NOMO-1 (cell line): ENCODE data around the gene TMEM31.
A peak's percentile ranks its signal among the peaks of the same experiment; 100 is the strongest.
"Not testable (repeated sequence)": the region's sequence is repeated elsewhere in the genome, so short reads cannot be mapped to it uniquely, and the experiment has no call there.

ENCODE experiments used
- DNase-seq, 2 experiments: peaks; one replicate each; lab custom pipeline; 2025; ENCODE audit not compliant: unreplicated experiment in 2 of 2; lab: John Stamatoyannopoulos, UW

The TMEM31 gene

DNA sequence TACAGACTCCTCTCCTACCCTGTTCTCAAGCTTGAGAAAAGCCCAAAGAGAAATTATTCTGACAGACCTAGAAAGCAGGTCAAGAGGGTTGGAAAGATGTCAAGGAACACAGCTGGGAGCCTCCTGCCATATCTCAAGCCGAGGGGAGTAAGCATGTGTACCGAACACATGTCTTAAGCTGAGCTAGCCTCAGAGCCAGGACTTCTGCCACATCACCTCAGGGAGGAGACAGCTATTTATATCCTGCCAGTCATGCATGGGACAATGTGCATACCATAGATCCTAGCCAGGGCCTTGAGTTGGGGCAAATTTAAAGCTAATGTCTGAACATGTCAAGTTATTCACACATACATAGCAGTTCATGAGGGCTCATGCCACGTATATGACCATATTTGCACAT, 11.8 kb downstream of the TMEM31 start:
- DNase-seq, result no peak

- no peak for DNase-seq
Measured at GRCh38 chrX:103726477-103726876, 15.8 kb downstream of the TMEM31 start.

GRCh38 chrX:103727115-103727514, 16.4 kb downstream of the TMEM31 start:
- no peak for DNase-seq

DNA sequence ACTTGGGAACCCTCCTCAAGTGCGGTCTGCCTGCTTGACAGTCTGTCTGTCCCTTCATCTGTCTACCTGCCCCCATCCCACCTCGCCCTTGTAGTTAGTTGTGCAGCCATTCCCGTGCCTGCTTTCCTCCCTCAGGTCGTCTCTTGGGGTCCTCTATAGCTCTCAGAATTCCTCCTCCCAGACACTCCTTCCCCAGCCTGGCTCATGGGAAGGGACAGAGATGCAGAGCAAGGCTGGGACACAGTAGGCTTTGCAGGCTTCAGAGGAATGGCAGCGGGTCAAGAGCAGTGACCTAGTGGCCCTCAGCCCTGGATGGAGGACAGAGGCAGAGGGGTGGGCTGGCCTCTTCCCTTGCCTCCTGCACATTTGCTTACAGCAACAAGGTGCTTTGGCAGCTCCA, 18.3 kb downstream of the TMEM31 start:
- no peak for DNase-seq

GRCh38 chrX:103730147-103730795, 19.6 kb downstream of the TMEM31 start:
- peak; percentile 17 to 34 for DNase-seq

DNA sequence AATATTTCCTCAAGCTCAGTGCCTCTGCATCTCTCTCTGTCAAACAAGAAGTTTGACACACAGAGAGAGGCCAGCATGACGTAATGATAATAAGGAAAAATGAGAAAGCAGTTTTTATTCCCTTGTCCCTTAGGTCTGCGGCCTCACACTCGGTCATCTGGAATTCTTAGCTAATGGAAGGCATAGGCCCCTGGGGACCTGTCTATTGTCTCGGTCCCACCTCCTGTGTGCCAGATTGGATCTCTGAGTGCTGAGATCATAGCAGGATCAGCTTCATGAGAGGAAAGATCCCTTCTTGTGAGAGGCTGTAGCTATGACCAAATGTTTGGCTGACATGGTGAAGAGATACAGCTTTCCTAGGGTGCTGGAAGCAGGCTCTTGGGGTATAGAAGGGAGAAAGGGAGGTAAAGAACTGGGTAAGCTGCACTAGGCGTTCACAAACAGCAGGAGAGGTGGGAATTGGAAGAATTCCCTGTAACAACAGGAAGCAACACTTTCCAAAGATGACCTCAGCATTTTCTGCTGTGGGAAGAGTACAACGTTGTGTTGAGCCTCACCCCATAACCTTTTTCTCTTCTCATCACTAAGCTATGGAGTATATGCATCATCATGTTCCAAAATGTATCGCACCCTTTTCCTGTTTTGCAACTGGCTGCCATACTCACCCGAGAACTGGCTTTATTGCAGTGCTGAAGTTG, 20.2 kb downstream of the TMEM31 start:
- DNase-seq, result no peak

GRCh38 chrX:103733017-103733416, 22.3 kb downstream of the TMEM31 start:
- no peak for DNase-seq

- no peak for DNase-seq
Measured at GRCh38 chrX:103734125-103734760, 23.5 kb downstream of the TMEM31 start.

DNA sequence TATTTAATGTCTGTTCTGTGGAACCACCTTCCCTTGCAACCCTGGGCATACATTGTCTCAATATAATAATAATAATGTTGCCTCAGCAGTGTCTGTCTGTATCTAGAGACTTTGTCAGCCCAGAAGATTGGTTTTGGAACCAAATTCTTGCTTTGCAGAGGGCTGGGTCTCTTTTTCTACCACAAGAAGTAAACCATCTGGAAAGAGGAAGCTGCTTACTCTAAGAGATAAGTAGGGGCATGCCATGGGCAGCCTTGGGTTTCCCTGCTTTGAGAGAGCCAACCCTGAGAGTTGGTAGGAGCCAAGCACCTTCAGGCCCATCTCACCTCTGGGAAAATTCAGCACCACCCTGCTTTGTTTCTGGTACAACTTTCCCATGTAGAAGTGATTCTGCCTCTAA, 27.0 kb downstream of the TMEM31 start:
- no peak for DNase-seq

- no peak for DNase-seq
Measured at GRCh38 chrX:103739421-103739820, 28.7 kb downstream of the TMEM31 start.

DNA sequence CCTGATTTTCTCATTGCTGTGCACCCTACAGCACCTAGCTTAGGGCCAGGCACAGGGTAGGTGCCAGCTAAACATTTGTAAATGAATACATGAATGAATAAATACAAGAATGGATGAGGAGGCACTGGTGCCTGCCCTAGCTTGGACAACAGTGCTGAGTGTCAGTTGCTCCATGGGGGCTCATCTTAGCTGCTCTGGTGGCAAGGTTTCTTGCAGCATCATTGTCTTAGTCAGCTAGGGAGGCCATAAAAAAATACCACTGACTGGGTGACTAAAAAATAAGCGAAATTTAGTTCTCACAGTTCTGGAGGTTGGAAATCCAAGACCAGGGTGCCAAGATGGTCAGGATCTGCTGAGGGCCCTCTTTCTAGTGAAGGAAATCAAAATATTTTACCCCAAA, 31.2 kb downstream of the TMEM31 start:
- DNase-seq, result no peak

- no peak for DNase-seq
Measured at GRCh38 chrX:103742339-103742738, 31.6 kb downstream of the TMEM31 start.

GRCh38 chrX:103747163-103747562, 36.5 kb downstream of the TMEM31 start:
- no peak for DNase-seq

DNA sequence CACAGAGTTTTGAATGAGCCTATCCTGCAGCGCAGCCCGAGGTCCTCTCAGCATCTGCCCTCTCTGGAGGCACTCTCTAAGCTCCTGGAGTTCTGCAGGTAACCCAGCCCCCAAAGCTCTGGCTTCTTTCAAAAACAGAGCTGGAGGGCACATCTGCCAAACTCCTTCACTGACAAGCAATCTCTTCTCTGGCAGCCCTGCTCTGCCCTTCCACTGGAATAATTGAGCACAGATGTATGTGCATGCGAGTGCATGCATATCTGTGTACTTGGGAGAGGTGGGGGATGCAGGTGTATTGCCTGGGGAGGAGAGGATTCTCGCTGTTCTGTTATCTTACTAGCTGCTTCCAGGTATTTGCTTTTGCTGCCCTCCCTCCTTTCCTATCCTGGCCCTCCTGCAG, 43.7 kb downstream of the TMEM31 start:
- no peak for DNase-seq

DNA sequence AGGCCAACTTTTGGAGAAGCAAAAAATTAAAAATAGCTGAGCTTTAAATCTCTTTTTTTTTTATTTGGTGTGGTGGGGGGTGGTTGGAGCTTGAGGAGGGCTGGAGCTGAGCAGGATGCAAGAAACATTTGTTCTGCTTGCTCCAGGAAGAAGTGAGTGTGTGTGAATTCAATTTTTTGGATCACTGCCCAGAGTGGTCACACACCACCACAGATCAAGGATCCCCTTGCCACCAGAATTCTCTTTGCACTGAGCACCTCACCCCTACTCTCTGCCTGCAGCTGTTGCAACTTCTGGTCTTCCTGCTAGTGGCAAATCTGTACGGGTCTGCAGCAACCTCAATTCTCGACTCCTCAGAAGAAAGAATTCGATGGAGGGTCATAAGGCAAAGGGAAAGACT, 46.0 kb downstream of the TMEM31 start:
- DNase-seq, result no peak

DNA sequence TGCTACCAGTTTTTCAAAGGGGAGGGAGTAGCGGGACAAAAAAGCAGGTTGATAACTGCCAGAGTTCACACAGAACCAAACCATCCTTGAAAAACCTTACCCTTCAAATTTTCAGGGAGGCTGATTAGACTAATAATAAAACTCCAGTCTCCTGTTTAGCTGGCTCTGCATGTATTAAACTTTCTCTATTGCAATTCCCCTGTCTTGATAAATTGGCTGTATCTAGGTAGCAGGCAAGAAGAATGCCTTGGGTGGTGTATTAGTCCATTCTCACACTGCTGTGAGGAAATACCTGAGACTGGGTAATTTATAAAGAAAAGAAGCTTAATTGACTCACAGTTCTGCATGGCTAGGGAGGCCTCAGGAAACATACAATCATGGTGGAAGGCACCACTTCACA, 47.8 kb downstream of the TMEM31 start:
- no peak for DNase-seq

DNA sequence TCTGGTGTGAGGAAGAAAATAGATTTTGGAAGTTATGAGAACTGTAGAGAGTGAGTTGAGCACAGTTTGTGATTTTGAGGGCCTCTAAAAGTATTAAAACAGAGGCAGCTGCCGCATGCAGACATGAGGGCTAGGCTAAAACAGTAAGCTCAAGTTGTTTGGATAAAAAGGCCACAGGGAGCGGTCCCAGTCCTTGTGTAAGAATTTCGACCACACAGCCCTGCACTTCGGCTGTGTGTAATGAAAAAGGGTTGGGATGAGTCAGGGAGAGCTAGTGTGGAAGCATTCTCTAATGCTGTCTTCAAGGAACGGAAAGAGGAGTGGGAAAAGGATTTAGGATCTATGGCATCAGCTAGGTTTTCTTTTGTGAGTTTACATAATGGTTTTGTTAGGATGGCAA, 52.8 kb downstream of the TMEM31 start:
- not testable (repeated sequence) for DNase-seq
